CD14-positive monocyte (primary cell): ENCODE results near the gene IRF4. TPM values are rescaled to one million over a fixed set of nuclear protein-coding genes. Genes with fewer than 3 reads are reported as not detected.

Experiments used
- DNase-seq, 3 donors: peaks; one replicate each; pipeline ENCODE4 v3.0.0-alpha.2; 2011 to 2022
- H2AFZ ChIP-seq: 2 replicates; pipeline ENCODE4 v1.6.0; 2012; ENCODE audit warnings: mild to moderate bottlenecking, low read depth, low read length, inconsistent platforms; ENCODE audit not compliant: insufficient read depth, poor library complexity, severe bottlenecking
- H3K27ac ChIP-seq, 2 donors: 1 replicate in 1 of 2; 2 replicates in 1 of 2; pipeline ENCODE4 v1.5.1; 2012 to 2013; ENCODE audit warnings: low read length in 2 of 2, control low read depth in 1 of 2, inconsistent platforms in 1 of 2, low read depth in 1 of 2, mild to moderate bottlenecking in 1 of 2
- H3K27me3 ChIP-seq, 2 donors: one replicate each; pipeline versions ENCODE4 v1.6.0 to v1.6.1; 2011 to 2013; ENCODE audit warnings: low read length in 2 of 2; ENCODE audit not compliant: control insufficient read depth in 2 of 2, insufficient read depth in 2 of 2
- H3K36me3 ChIP-seq, 2 donors: replicated peaks in 1 of 2; 1 replicate in 1 of 2; 2 replicates in 1 of 2; pipeline versions ENCODE4 v1.5.1 to v1.6.1; 2012 to 2013; ENCODE audit warnings: low read length in 2 of 2, control low read depth in 1 of 2, inconsistent platforms in 1 of 2, mild to moderate bottlenecking in 1 of 2; ENCODE audit not compliant: insufficient read depth in 2 of 2, control insufficient read depth in 1 of 2
- H3K4me1 ChIP-seq, 2 donors: 1 replicate in 1 of 2; 2 replicates in 1 of 2; pipeline versions ENCODE4 v1.5.1 to v1.6.1; 2012 to 2013; ENCODE audit warnings: low read length in 2 of 2, control low read depth in 1 of 2, inconsistent platforms in 1 of 2, mild to moderate bottlenecking in 1 of 2, moderate library complexity in 1 of 2; ENCODE audit not compliant: insufficient read depth in 2 of 2, control insufficient read depth in 1 of 2
- H3K4me2 ChIP-seq: replicated peaks from 2 replicates; pipeline ENCODE3; 2012; ENCODE audit warnings: low read length, moderate library complexity, mild to moderate bottlenecking; ENCODE audit not compliant: poor library complexity, severe bottlenecking; ENCODE audit errors: extremely low read depth
- H3K4me3 ChIP-seq, 3 experiments: fragments of 200-600 bp in 1 of 3; sonication (generic) in 1 of 3; replicated peaks in 1 of 3; 1 replicate in 2 of 3; 2 replicates in 1 of 3; pipeline ENCODE4 v1.5.1; 2011 to 2013; ENCODE audit warnings: low read length in 3 of 3, mild to moderate bottlenecking in 3 of 3, control low read depth in 2 of 3, low read depth in 2 of 3, inconsistent platforms in 1 of 3, moderate library complexity in 1 of 3
- H3K79me2 ChIP-seq: 2 replicates; pipeline ENCODE4 v1.6.0; 2012; ENCODE audit warnings: mild to moderate bottlenecking, control low read depth, inconsistent platforms, low read length, moderate library complexity; ENCODE audit not compliant: insufficient read depth
- H3K9ac ChIP-seq: 2 replicates; pipeline ENCODE4 v1.6.0; 2017; ENCODE audit warnings: low read length, mild to moderate bottlenecking; ENCODE audit not compliant: insufficient read depth, poor library complexity, severe bottlenecking
- H3K9me3 ChIP-seq, 2 donors: replicated peaks in 1 of 2; 1 replicate in 1 of 2; 2 replicates in 1 of 2; pipeline versions ENCODE4 v1.5.1 to v1.6.1; 2012 to 2013; ENCODE audit warnings: low read length in 2 of 2, control low read depth in 1 of 2; ENCODE audit not compliant: control insufficient read depth in 1 of 2, insufficient read depth in 1 of 2
- H4K20me1 ChIP-seq: 2 replicates; pipeline ENCODE4 v1.6.0; 2012; ENCODE audit warnings: mild to moderate bottlenecking, low read length, control low read depth, moderate library complexity; ENCODE audit not compliant: insufficient read depth
- H3K27ac Mint-ChIP-seq, 7 donors: one replicate each; pipeline ENCODE4 v1.8.0; 2020; ENCODE audit warnings: mild to moderate bottlenecking in 7 of 7, mixed read lengths in 7 of 7, moderate library complexity in 6 of 7, inconsistent platforms in 2 of 7
- H3K27me3 Mint-ChIP-seq, 3 donors: one replicate each; pipeline ENCODE4 v1.8.0; 2021 to 2022; ENCODE audit warnings: low read depth in 3 of 3, mild to moderate bottlenecking in 3 of 3, mixed read lengths in 3 of 3, moderate library complexity in 3 of 3, inconsistent platforms in 1 of 3
- H3K36me3 Mint-ChIP-seq, 2 donors: one replicate each; pipeline ENCODE4 v1.8.0; 2020; ENCODE audit warnings: mixed read lengths in 2 of 2, inconsistent platforms in 1 of 2, mild to moderate bottlenecking in 1 of 2
- H3K4me1 Mint-ChIP-seq: one replicate; pipeline ENCODE4 v1.8.0; 2020; ENCODE audit warnings: mild to moderate bottlenecking, mixed read lengths
- H3K4me3 Mint-ChIP-seq, 2 donors: one replicate each; pipeline ENCODE4 v1.8.0; 2020; ENCODE audit warnings: mild to moderate bottlenecking in 2 of 2, mixed read lengths in 2 of 2, moderate library complexity in 1 of 2
- H3K9me3 Mint-ChIP-seq, 7 donors: one replicate each; pipeline ENCODE4 v1.8.0; 2020 to 2022; ENCODE audit warnings: mixed read lengths in 7 of 7, mild to moderate bottlenecking in 6 of 7, moderate library complexity in 6 of 7, inconsistent platforms in 2 of 7
- WGBS: methylation state at CpG from one replicate; pipeline ENCODE4 v1.1.5; 2013; ENCODE audit warnings: missing lambda C conversion rate; ENCODE audit not compliant: insufficient coverage; 5-methylcytosine and 5-hydroxymethylcytosine counted together
- intact Hi-C, 2 donors: fragments of 100-400 bp; cut with micrococcal nuclease; formaldehyde crosslinking; loops; one replicate each; pipeline versions ENCODE4 v1.15.0 to v1.15.1; 2023
- polyA plus RNA-seq, 3 donors: library from polyadenylated mRNA; depleted of rRNA in 1 of 3; unstranded in 2 of 3; stranded (reverse) in 1 of 3; fragments of 300-500 nt in 2 of 3; fragments of >200 nt in 1 of 3; fragmentation: Illumina TruSeq in 2 of 3; gene quantifications; 1 replicate in 2 of 3; 2 replicates in 1 of 3; pipeline ENCODE4 v1.2.3, GENCODE V29; 2012 to 2021
- TF ChIP-seq, protein P1 (sequence below): fragments of 200-600 bp; IDR thresholded peaks from one replicate; pipeline ENCODE4 v1.8.0; 2022; ENCODE audit warnings: antibody characterized with exemption, mild to moderate bottlenecking

The IRF4 gene
- polyA plus RNA-seq, 3 donors = 3.0 to 13.6 (median 6.4) TPM

DNA sequence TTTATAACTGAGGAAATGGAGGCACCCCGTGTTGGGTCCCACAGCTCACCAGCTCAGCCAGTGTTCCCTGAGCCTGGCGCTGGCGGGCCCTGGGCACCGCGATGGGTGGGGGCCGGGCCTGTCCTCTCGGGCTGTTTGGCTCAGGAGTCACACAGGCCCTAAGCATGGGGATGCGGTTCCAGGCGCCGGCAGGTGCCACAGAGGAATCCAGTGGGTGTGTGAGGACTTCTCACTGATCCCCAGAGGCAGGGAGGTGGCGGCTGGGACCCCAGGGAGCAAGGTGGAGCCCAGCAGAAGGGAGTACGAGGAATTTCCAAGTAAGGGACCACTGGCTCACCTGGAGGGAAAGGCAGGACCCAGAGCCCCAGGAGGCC, 57.5 kb downstream of the IRF4 start:
- Mint-ChIP-seq H3K4me3 (no peak overlapping the region), H3K27me3 (peaks cover 3 to 10% (median 10%) of the 10 kb centered on the region in 3 donors), H3K4me1 (peaks cover 1% of the 10 kb centered on the region), H3K9me3 (peaks cover 6 to 16% (median 11%) of the 10 kb centered on the region in 7 donors), H3K27ac (no peak overlapping the region), H3K36me3 (no peaks in the 10 kb centered on the region)
- TF ChIP-seq, protein P1, sequence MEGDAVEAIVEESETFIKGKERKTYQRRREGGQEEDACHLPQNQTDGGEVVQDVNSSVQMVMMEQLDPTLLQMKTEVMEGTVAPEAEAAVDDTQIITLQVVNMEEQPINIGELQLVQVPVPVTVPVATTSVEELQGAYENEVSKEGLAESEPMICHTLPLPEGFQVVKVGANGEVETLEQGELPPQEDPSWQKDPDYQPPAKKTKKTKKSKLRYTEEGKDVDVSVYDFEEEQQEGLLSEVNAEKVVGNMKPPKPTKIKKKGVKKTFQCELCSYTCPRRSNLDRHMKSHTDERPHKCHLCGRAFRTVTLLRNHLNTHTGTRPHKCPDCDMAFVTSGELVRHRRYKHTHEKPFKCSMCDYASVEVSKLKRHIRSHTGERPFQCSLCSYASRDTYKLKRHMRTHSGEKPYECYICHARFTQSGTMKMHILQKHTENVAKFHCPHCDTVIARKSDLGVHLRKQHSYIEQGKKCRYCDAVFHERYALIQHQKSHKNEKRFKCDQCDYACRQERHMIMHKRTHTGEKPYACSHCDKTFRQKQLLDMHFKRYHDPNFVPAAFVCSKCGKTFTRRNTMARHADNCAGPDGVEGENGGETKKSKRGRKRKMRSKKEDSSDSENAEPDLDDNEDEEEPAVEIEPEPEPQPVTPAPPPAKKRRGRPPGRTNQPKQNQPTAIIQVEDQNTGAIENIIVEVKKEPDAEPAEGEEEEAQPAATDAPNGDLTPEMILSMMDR = no peak
- no peak overlapping the region for H3K27ac ChIP-seq
- WGBS = 84% methylated on average over 12 of the region's 12 CpGs
- no peak overlapping the region for H3K9ac ChIP-seq
- H3K79me2 ChIP-seq = no peaks in the 10 kb centered on the region
- no peaks in the 10 kb centered on the region for H3K36me3 ChIP-seq
- no peak overlapping the region for H3K4me3 ChIP-seq
- H4K20me1 ChIP-seq = no peaks in the 10 kb centered on the region
- no peak overlapping the region for H2AFZ ChIP-seq
- no peak overlapping the region for H3K4me2 ChIP-seq
- no peaks in the 10 kb centered on the region for H3K27me3 ChIP-seq
- intact Hi-C loops = no loop called here
- no peak for DNase-seq
- H3K9me3 ChIP-seq = peaks cover 0 to 4% of the 10 kb centered on the region in 2 donors
- no peaks in the 10 kb centered on the region for H3K4me1 ChIP-seq

DNA sequence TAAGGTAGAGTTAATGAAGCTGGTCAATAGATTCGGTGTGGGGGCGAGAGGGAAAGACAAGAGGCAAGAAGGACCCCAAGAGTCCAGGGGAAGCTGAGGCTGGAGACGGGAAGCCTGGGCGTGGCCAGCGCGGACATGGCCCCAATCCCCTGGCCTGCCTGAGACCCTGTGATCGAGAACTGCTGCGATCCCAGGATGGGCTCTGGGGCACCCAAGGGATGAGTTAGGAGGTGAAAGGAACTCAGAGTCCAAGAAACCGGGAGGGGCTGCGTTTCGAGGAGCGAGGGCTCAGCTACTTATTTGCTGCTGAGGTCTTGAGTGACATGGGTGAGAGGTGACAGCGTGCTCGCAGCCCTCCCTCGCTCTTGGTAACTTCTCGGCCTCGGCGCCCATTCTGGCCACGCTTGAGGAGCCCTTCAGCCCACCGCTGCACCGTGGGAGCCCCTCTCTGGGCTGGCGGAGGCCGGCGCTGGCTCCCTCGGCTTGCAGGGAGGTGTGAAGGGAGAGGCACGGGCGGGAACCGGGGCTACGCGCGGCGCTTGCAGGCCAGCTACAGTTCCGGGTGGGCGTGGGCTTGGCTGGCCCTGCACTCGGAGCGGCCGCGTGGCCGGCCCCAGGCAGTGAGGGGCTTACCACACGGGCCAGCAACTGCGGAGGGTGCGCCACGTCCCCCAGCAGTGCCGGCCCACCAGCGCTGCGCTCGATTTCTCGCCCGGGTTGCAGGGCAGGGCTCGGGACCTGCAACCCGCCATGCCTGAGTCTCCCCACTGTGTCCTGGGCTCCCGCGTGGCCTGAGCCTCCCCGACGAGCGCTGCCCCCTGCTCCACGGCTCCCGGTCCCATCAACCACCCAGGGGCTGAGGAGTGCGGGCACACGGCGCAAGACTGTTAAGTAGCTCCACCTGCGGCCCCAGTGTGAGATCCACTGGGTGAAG, 58.2 kb downstream of the IRF4 start:
- 95% methylated on average over 50 of the region's 62 CpGs for WGBS
- H3K4me1 ChIP-seq = no peaks in the 10 kb centered on the region
- Mint-ChIP-seq H3K27ac (no peak overlapping the region), H3K4me1 (peaks cover 1% of the 10 kb centered on the region), H3K9me3 (peaks cover 6 to 16% (median 11%) of the 10 kb centered on the region in 7 donors), H3K4me3 (no peak overlapping the region), H3K27me3 (peaks cover 3 to 10% (median 9%) of the 10 kb centered on the region in 3 donors), H3K36me3 (no peaks in the 10 kb centered on the region)
- intact Hi-C loops = no loop called here
- no peak overlapping the region for H3K4me3 ChIP-seq
- H3K36me3 ChIP-seq = no peaks in the 10 kb centered on the region
- no peaks in the 10 kb centered on the region for H3K27me3 ChIP-seq
- no peak overlapping the region for H3K9ac ChIP-seq
- DNase-seq = no peak
- no peak overlapping the region for H2AFZ ChIP-seq
- H3K79me2 ChIP-seq = no peaks in the 10 kb centered on the region
- H3K4me2 ChIP-seq = no peak overlapping the region
- no peaks in the 10 kb centered on the region for H4K20me1 ChIP-seq
- H3K27ac ChIP-seq = no peak overlapping the region
- H3K9me3 ChIP-seq = peaks cover 0 to 4% of the 10 kb centered on the region in 2 donors
- TF ChIP-seq, protein P1 = no peak
